Mucosa of rectum (tissue), 2 donors: Measurements from ENCODE around the gene FRY.

ENCODE experiments used
- H3K27ac ChIP-seq, 2 donors: one replicate each; pipeline ENCODE4 v1.7.0; 2013; ENCODE audit warnings: inconsistent platforms in 2 of 2, low read depth in 2 of 2, low read length in 2 of 2
- H3K27me3 ChIP-seq, 2 donors: one replicate each; pipeline ENCODE4 v1.7.0; 2013; ENCODE audit warnings: low read length in 2 of 2; ENCODE audit not compliant: control insufficient read depth in 2 of 2, insufficient read depth in 2 of 2
- H3K36me3 ChIP-seq, 2 donors: one replicate each; pipeline ENCODE4 v1.7.0; 2013; ENCODE audit warnings: low read length in 2 of 2; ENCODE audit not compliant: control insufficient read depth in 2 of 2, insufficient read depth in 2 of 2
- H3K4me1 ChIP-seq, 2 donors: one replicate each; pipeline ENCODE4 v1.7.0; 2013; ENCODE audit warnings: low read length in 2 of 2, mild to moderate bottlenecking in 1 of 2; ENCODE audit not compliant: control insufficient read depth in 2 of 2, insufficient read depth in 2 of 2
- H3K4me3 ChIP-seq, 2 donors: one replicate each; pipeline ENCODE4 v1.7.0; 2013; ENCODE audit warnings: low read length in 2 of 2
- H3K9ac ChIP-seq, 2 donors: one replicate each; pipeline ENCODE4 v1.7.0; 2013; ENCODE audit warnings: low read length in 2 of 2, low read depth in 1 of 2, mild to moderate bottlenecking in 1 of 2
- H3K9me3 ChIP-seq, 2 donors: one replicate each; pipeline ENCODE4 v1.7.0; 2013; ENCODE audit warnings: low read length in 2 of 2; ENCODE audit not compliant: control insufficient read depth in 2 of 2
- donor health status: healthy.
- donor health status: Normal muscosa, but diverticular disease.

The FRY gene

DNA sequence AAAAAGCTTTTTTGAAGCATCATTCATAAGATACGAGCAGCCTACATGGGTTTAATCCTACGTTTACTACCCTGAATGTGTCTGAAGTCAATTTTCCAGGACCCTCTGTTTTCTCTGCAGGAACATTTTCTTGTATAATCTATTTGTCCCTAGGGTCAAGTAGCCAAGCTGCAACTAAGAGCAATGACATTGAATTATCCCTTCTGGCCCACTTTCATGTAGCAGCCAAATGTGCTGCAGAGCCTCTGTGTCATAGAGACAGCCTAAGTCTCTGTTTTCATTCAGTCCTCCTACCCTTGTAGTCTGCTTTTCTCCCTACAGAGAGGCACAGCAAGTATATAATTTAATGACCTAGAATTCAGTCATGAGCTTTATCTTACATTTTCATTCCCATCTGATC, 201.5 kb downstream of the FRY start:
- Histone ChIP-seq H3K36me3 (peaks cover 3 to 7% of the 10 kb centered on the region in 2 donors), H3K4me1 (no peaks in the 10 kb centered on the region), H3K9me3 (no peaks in the 10 kb centered on the region), H3K4me3 (no peak overlapping the region), H3K27me3 (no peaks in the 10 kb centered on the region), H3K9ac (no peak overlapping the region), H3K27ac (no peak overlapping the region)

- Histone ChIP-seq H3K27ac (no peak overlapping the region), H3K27me3 (no peaks in the 10 kb centered on the region), H3K9ac (no peak overlapping the region), H3K36me3 (peaks cover 3 to 7% of the 10 kb centered on the region in 2 donors), H3K9me3 (no peaks in the 10 kb centered on the region), H3K4me3 (no peak overlapping the region), H3K4me1 (no peaks in the 10 kb centered on the region)
Measured at GRCh38 chr13:32234914-32235313, 203.3 kb downstream of the FRY start.

DNA sequence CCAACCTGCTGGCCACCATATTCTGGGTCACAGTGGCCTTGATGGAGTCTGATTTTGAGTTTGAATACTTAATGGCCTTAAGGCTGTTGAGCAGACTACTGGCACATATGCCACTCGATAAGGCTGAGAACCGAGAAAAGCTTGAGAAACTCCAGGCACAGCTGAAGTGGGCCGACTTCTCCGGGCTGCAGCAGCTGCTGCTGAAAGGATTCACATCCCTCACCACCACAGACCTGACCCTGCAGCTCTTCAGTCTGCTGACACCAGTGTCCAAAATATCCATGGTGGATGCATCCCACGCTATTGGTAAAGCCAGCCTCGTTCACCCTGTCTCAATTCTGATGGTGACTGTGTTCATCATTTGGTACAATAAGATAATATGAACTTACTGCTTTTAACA, 206.1 kb downstream of the FRY start:
- H3K4me3 ChIP-seq, result no peak overlapping the region
- no peaks in the 10 kb centered on the region for H3K9me3 ChIP-seq
- no peaks in the 10 kb centered on the region for H3K4me1 ChIP-seq
- no peak overlapping the region for H3K27ac ChIP-seq
- H3K27me3 ChIP-seq, result no peaks in the 10 kb centered on the region
- no peak overlapping the region for H3K9ac ChIP-seq
- peaks cover 3 to 7% of the 10 kb centered on the region in 2 donors for H3K36me3 ChIP-seq

GRCh38 chr13:32243695-32244094, 212.1 kb downstream of the FRY start:
- H3K36me3 ChIP-seq, result no peaks in the 10 kb centered on the region
- H3K27me3 ChIP-seq, result no peaks in the 10 kb centered on the region
- no peak overlapping the region for H3K4me3 ChIP-seq
- H3K9ac ChIP-seq, result no peak overlapping the region
- H3K27ac ChIP-seq, result no peak overlapping the region
- H3K4me1 ChIP-seq, result no peaks in the 10 kb centered on the region
- H3K9me3 ChIP-seq, result no peaks in the 10 kb centered on the region

DNA sequence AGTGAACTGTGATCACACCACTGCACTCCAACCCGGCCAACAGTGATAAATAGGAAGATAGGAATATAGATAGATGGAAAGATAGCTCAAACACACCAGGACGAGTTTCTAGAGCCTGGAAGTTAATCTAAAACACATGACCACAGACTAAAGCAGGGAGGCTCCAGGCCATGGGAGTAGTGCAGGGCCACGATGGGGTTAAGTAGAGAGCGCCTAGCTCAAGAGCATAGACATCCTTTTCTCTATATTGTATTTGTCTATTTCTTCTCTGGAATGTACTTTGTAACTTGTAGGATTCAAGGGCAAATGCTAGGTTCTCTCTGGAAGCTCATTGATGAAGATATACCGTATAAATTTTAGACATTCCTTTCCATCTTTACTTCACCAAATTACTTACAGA, 214.0 kb downstream of the FRY start:
- Histone ChIP-seq H3K27ac (no peak overlapping the region), H3K4me3 (no peak overlapping the region), H3K36me3 (no peaks in the 10 kb centered on the region), H3K9ac (no peak overlapping the region), H3K27me3 (no peaks in the 10 kb centered on the region), H3K9me3 (no peaks in the 10 kb centered on the region), H3K4me1 (no peaks in the 10 kb centered on the region)

DNA sequence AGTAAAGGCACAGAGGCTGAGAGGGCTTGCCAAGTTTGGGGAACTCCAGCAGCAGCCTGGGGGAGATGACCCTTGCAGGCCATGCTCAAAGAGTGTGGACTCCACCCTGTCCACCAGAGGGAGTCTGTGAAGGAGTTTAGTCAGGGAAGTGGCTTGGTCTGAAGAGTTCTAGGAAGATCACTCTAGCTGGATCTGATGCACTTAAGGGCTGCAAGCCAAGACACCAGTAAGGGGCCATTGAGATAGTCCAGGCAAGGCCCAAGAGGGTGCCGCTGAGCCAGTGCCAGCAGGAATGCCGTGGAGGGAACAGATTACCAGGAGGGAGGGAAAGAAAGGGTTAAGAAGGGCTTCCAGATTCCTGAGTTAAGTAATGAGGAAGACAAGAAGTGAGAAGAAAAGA, 214.9 kb downstream of the FRY start:
- Histone ChIP-seq H3K4me1 (no peaks in the 10 kb centered on the region), H3K27ac (no peak overlapping the region), H3K9me3 (no peaks in the 10 kb centered on the region), H3K4me3 (no peak overlapping the region), H3K9ac (no peak overlapping the region), H3K27me3 (no peaks in the 10 kb centered on the region), H3K36me3 (no peaks in the 10 kb centered on the region)

GRCh38 chr13:32247887-32248286, 216.3 kb downstream of the FRY start:
- no peak overlapping the region for H3K9ac ChIP-seq
- no peaks in the 10 kb centered on the region for H3K27me3 ChIP-seq
- H3K27ac ChIP-seq, result no peak overlapping the region
- H3K36me3 ChIP-seq, result no peaks in the 10 kb centered on the region
- H3K9me3 ChIP-seq, result no peaks in the 10 kb centered on the region
- no peak overlapping the region for H3K4me3 ChIP-seq
- no peaks in the 10 kb centered on the region for H3K4me1 ChIP-seq

DNA sequence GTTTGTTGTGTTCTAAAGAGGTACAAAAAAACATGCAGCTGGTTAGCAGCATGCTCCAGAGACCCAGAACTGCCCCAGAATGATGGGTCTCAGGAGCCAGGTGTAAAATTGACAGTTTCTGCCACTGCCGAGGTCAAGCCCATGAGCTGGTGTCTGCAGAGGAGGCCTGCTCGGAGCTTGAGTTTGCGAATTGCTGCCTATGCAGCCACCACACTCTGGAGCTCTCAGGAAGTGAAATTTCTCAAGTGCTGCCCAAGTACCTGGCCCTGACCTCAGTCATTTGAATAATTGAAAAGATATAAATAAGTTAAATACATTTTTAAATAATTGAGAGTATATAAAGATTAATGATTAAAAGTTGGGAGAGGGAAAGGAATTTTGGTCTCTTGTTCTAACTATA, 217.2 kb downstream of the FRY start:
- Histone ChIP-seq H3K4me3 (no peak overlapping the region), H3K27me3 (no peaks in the 10 kb centered on the region), H3K4me1 (no peaks in the 10 kb centered on the region), H3K9me3 (no peaks in the 10 kb centered on the region), H3K36me3 (no peaks in the 10 kb centered on the region), H3K9ac (no peak overlapping the region), H3K27ac (no peak overlapping the region)

GRCh38 chr13:32252812-32253438, 221.4 kb downstream of the FRY start:
- Histone ChIP-seq H3K27ac (no peak overlapping the region), H3K27me3 (no peaks in the 10 kb centered on the region), H3K36me3 (no peaks in the 10 kb centered on the region), H3K9me3 (no peaks in the 10 kb centered on the region), H3K4me1 (peaks cover 5 to 6% of the 10 kb centered on the region in 2 donors), H3K4me3 (no peak overlapping the region), H3K9ac (no peak overlapping the region)

- Histone ChIP-seq H3K4me3 (peak overlapping the region; percentile 16 to 41), H3K9me3 (no peaks in the 10 kb centered on the region), H3K27me3 (no peaks in the 10 kb centered on the region), H3K9ac (peak overlapping the region in 1 of 2 donors; percentile 6), H3K4me1 (peaks cover 5 to 6% of the 10 kb centered on the region in 2 donors), H3K36me3 (no peaks in the 10 kb centered on the region), H3K27ac (peak overlapping the region in 1 of 2 donors; percentile 66)
Measured at GRCh38 chr13:32253911-32254399, 222.4 kb downstream of the FRY start.
